H1 (cell line): Measurements from ENCODE around the gene HDAC9. TPM values are rescaled to one million over a fixed set of nuclear protein-coding genes. Genes with fewer than 3 reads are reported as not detected.

Experiments
- BACH1 ChIP-seq: IDR thresholded peaks from 2 replicates; pipeline ENCODE4 v1.6.1; 2012; ENCODE audit warnings: low read length, improper control_type of control experiment
- CBX8 ChIP-seq: fragments of 300-800, 300-1000 bp; sonication (generic); IDR thresholded peaks from 2 replicates; pipeline ENCODE4 v1.7.1; 2016; ENCODE audit warnings: low read depth, low read length, borderline replicate concordance
- CHD7 ChIP-seq: fragments of 300-600 bp; sonication (generic); IDR thresholded peaks from 2 replicates; pipeline ENCODE4 v1.7.1; 2012; ENCODE audit warnings: low read length, moderate library complexity, mild to moderate bottlenecking, inconsistent platforms; ENCODE audit not compliant: insufficient replicate concordance
- FOSL1 ChIP-seq: IDR thresholded peaks from 2 replicates; pipeline ENCODE4 v1.6.1; 2011; ENCODE audit warnings: mild to moderate bottlenecking, low read depth, low read length, moderate library complexity; ENCODE audit not compliant: insufficient read depth
- GTF2F1 ChIP-seq: IDR thresholded peaks from 2 replicates; pipeline ENCODE4 v1.6.1; 2012; ENCODE audit warnings: low read depth, low read length, improper control_type of control experiment, borderline replicate concordance
- KDM1A ChIP-seq: fragments of 200-600, 300-600 bp; sonication (generic); IDR thresholded peaks from 2 replicates; pipeline ENCODE4 v1.7.1; 2016; ENCODE audit warnings: mild to moderate bottlenecking, low read length, borderline replicate concordance
- SAP30 ChIP-seq: fragments of 300-600 bp; sonication (generic); IDR thresholded peaks from 2 replicates; pipeline ENCODE4 v1.7.1; 2012; ENCODE audit warnings: low read length, moderate library complexity, mild to moderate bottlenecking, inconsistent platforms; ENCODE audit not compliant: insufficient read depth, insufficient replicate concordance
- SIX5 ChIP-seq: IDR thresholded peaks from 2 replicates; pipeline ENCODE4 v1.6.1; 2011; ENCODE audit warnings: mild to moderate bottlenecking, low read depth, low read length
- SP1 ChIP-seq: IDR thresholded peaks from 2 replicates; pipeline ENCODE4 v1.6.1; 2011; ENCODE audit warnings: low read depth, low read length
- SUZ12 ChIP-seq: fragments of 200-600 bp; sonication (generic); IDR thresholded peaks from 2 replicates; pipeline ENCODE4 v1.6.1; 2012; ENCODE audit warnings: mild to moderate bottlenecking, inconsistent platforms, low read length, moderate library complexity, mixed read lengths
- TAF1 ChIP-seq: IDR thresholded peaks from 2 replicates; pipeline ENCODE4 v1.6.1; 2011; ENCODE audit warnings: mild to moderate bottlenecking, low read depth, low read length
- YY1 ChIP-seq: IDR thresholded peaks from 2 replicates; pipeline ENCODE4 v1.6.1; 2011; ENCODE audit warnings: low read depth, mild to moderate bottlenecking, low read length
- polyA plus RNA-seq, 7 experiments: library from polyadenylated mRNA; depleted of rRNA in 3 of 7; stranded (reverse) in 5 of 7; unstranded in 2 of 7; fragments of >200 nt in 5 of 7; fragments of 200-250 nt in 2 of 7; gene quantifications; 1 replicate in 5 of 7; 2 replicates in 1 of 7; 4 replicates in 1 of 7; pipeline versions ENCODE4 v1.2.1 to v1.2.3, GENCODE V29; 2011 to 2013; ENCODE audit warnings: missing spikeins in 2 of 7, mixed read lengths in 2 of 7
- total RNA-seq: library from RNA; stranded (reverse); fragmentation: NEBNext Ultra II Directional; extraction: Animal tissue kit (Norgen Biotek cat#: 25700); gene quantifications from 2 replicates; pipeline ENCODE4 v1.2.1, GENCODE V29; 2021

Gene HDAC9
- total and polyA plus RNA-seq, 2 of the 8 experiments (the other 6 are each of a cell fraction or from before 2014, with no cell fraction given) = 9.5 to 13.1 TPM

GRCh38 chr7:18721429-18721828, 225.9 kb downstream of the HDAC9 start (continued):
- no peak for TF ChIP-seq CHD7
- TF ChIP-seq SP1 = no peak
- TF ChIP-seq SUZ12 = no peak
- no peak for TF ChIP-seq BACH1
- TF ChIP-seq TAF1 = no peak
- TF ChIP-seq SIX5 = no peak
- no peak for TF ChIP-seq GTF2F1
- TF ChIP-seq CBX8 = no peak
- TF ChIP-seq KDM1A = no peak
- no peak for TF ChIP-seq SAP30
- TF ChIP-seq FOSL1 = no peak
- TF ChIP-seq YY1 = no peak
